Neural cell (in vitro differentiated cells): ENCODE results near the gene FGF12.

Experiments used
- CTCF ChIP-seq: fragments of 450-650 bp; IDR thresholded peaks from 2 replicates; pipeline ENCODE4 v1.5.1; 2014; ENCODE audit warnings: antibody characterized with exemption, mild to moderate bottlenecking, moderate library complexity; ENCODE audit not compliant: poor library complexity, severe bottlenecking
- POLR2AphosphoS5 ChIP-seq: IDR thresholded peaks from 2 replicates; pipeline ENCODE4 v1.6.1; 2012

GRCh38 chr3:192620275-192620674, 107.1 kb downstream of the FGF12 start:
- TF ChIP-seq POLR2AphosphoS5 (no peak), CTCF (no peak)
